Measurements from ENCODE around the gene IFTAP.
"Not testable (repeated sequence)": the region's sequence is repeated elsewhere in the genome, so short reads cannot be mapped to it uniquely, and the experiment has no call there.

IFTAP gene

DNA sequence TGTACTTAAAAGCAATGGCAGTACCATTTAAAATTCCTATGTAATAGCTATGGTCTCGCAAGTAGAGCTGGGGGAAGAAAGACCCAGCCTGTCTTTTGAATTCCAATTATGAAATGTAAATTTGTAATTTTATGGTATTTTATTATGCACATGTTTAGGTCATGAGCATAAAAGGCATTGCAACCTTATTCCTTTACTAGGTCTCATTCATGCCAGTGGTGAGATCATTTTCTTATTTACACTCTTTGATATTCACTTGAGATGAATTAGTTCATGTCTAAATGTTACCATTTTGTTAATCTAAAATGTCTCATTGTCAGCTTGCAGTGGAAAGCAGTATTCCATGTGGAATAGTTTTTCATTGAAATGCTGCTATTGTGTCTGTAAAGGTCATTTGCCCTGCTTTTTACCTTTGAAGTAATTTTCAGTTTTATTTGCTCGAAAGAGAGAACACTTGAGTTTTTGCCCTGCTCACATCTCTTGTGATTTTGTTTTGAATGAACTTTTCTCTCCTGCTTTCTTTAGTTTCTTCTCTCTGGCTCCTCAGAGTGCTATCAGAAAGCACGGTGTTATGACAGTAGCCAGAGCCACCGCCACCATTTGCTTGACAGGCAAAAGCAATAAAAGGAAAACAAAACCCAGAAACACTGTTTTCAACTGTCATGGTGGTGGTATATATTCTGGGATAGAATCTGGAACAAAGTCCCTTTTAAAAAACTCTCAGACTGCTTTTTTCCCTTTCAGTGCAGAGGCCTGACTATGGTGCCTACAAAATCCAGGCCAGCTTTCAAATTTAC lies 41.0 kb downstream of the IFTAP start:
- no peak for DNase-seq (ENCODE audit: low read depth in 1 of 2, low spot score in 1 of 2)

DNA sequence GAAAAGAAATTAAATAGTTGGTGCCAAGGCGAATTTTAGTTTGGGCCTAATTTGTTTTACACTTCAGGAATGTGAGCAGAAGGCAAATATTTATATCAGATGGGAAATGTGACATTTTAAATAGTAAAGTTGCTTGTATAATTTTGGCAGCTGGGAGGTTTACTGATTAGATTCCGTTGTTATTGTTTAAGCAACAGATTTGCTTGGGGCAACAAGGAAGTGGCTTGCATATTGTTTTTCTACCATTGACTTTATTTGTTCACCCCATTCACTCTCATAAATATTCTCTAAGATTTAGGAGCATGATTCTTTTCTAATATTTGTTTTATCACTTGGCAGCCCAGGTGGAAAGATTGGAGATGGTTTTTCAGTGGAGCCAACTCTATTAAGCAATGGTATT lies 44.3 kb downstream of the IFTAP start:
- DNase-seq (ENCODE audit: low read depth in 1 of 2, low spot score in 1 of 2) = no peak

DNA sequence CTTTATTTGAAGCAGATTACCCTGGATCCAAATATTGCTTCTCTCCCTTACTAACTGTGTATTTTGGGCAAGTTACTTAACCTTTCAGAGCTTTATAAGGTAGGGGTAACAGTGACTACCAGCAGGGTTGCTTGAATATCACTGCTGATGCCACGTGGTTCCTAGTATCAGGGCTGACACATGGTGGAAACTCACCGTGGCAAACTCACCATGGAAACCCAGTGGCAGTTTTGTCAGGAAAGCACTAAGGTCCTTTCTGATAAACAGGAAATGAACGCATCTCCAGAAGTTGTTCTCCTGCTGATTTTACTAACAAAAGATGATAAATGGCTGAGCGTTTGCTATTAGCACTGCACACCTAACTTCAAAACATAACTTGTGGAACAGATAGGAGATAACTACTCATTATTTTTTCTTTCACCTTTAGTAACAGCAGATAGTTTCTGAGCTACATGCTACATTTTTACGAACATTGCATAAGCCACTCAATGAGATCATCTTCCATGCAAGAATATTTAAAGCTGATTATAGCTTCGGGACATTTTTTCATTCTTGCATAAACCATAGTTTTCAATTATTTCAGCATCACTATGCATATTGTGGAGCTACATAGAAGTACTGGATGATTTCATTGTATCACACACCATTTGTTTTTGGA lies 63.4 kb downstream of the IFTAP start:
- no peak for DNase-seq (ENCODE audit: low read depth in 1 of 2, low spot score in 1 of 2)

DNA sequence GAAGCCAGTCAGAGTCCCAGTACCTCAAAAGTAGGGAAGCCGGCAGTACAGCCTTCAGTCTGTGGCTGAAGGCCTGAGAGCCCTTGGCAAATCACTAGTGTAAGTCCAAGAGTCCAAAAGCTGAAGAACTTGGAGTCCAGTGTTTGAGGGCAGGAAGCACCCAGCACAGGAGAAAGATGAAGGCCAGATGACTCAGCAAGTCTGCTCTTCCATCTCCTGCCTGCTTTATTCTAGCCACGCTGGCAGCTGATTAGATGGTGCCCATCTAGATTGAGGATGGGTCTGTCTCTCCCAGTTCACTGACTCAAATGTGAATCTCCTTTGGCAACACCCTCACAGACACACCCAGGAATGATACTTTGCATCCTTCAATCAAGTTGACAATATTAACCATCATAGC lies 67.1 kb downstream of the IFTAP start:
- DNase-seq (ENCODE audit: low read depth in 1 of 2, low spot score in 1 of 2) = not testable (repeated sequence)

DNA sequence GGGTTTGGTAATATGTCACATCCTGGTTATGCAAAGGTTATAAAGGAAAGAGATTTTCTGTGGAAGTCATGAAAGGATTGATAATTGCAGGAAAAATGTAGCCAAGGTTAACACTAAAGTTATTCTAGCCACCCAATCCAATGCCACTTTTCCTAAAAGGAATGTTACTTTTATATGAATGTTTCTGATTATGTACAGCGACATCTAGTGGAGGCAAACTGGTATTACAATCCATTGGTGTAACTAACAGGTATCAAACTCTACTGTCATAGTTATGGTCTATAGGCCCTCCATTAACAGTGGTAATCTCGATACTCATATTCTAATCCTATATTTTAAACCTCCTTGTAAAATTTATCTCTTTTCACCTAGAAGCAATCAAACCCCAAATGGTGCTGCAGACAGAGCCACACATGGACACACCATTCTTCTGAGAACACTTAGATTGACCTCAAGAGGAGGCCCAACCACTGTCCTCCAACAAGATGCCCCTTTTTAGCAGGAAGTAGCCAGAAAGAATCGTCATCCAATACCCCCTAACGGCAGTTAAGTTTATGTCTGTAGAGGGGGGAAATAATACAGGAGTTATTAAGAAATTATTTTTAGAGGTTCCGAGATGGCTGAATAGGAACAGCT lies 78.6 kb downstream of the IFTAP start:
- DNase-seq (ENCODE audit: low read depth in 1 of 2, low spot score in 1 of 2) = peak in 1 of 2 donors; percentile 14

DNA sequence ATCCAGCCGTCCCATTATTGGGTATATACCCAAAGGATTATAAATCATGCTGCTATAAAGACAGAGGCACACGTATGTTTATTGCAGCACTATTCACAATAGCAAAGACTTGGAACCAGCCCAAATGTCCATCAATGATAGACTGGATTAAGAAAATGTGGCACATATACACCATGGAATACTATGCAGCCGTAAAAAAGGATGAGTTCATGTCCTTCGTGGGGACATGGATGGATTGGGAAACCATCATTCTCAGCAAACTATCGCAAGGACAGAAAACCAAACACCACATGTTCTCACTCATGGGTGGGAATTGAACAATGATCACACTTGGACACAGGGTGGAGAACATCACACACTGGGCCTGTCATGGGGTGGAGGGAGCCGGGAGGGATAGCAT lies 85.2 kb downstream of the IFTAP start:
- DNase-seq (ENCODE audit: low read depth in 1 of 2, low spot score in 1 of 2) = not testable (repeated sequence)

DNA sequence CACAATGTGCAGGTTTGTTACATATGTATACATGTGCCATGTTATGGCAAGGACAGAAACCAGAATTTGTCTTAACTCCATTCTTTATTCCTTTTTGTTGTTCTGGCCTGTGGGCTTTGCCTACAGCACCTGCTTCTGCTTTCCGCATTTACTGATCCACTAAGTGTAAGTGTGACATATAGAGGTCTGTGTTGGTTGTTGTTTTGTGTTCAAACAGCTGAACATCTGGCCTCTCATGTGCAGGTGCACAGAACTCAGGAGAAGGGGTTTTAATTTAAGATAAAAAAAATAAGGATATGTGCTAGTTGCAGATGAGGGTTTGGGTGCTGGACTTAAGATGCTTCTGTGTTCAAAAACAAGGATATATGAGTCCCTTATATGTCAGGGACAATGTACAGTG lies 89.5 kb downstream of the IFTAP start:
- no peak for DNase-seq (ENCODE audit: low read depth in 1 of 2, low spot score in 1 of 2)

DNA sequence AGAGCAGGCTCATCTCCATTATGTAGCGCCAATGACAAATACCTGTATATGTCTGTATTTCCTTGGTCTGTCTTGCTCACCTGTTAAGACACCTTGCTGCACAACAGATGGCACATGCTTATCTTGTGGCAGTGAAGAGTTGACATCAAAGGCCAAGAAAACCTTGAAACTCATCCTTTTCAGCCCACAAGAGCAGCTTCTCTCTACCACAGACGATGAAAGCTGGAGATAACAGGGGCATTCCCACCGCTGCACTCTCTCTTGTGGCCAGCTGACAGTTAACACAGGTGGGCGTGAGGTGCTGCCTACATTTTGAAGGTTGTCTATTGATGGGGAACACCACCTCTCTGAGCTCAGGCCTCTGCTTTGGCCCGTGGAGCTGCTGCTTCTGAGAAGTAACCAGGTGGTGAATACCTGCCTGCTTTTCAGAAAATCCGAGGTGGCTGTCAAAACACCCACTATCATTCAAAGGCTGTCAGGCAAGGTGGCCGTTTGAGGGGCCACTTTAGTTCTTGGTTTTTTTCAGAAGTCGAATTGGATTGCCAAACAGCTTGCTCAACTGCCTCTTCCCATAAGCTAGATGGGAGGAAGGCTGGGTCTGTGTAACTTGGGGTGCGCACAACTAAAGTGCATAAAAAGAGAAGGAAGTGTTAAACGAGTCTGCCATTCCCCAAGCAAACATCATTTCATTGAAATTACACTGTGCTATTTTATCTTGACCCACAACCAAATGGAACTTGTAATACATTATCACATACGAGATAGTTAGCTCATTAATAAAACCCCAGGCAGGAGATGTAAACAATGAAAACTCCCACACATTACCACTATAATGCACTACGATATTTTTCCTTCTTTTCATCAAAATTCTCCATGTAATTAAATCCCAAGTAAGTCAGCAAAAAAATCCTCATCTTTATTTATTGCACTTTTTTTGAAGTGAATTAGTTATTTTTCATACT lies 90.8 kb downstream of the IFTAP start:
- DNase-seq (ENCODE audit: low read depth in 1 of 2, low spot score in 1 of 2) = peak in 1 of 2 donors; percentile 7

DNA sequence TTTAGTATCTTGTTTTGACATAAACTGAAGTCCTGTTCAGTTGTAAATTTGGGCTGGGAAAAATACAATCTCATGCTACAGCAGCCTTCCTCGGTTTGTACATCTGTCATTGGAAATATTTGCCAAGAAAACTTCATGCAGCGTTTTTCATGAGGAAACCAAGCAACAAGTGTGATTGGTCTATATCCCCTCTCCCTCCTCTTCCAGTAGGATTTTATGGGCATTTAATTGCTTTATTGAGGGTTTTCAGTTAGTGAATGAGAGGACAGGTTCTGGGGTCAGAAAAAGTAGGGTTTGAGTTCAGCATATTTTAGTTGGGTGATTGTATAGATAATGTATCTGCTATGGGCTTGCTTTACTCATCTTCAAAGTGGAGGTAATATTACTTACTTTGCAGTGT lies 93.8 kb downstream of the IFTAP start:
- DNase-seq (ENCODE audit: low read depth in 1 of 2, low spot score in 1 of 2) = no peak

DNA sequence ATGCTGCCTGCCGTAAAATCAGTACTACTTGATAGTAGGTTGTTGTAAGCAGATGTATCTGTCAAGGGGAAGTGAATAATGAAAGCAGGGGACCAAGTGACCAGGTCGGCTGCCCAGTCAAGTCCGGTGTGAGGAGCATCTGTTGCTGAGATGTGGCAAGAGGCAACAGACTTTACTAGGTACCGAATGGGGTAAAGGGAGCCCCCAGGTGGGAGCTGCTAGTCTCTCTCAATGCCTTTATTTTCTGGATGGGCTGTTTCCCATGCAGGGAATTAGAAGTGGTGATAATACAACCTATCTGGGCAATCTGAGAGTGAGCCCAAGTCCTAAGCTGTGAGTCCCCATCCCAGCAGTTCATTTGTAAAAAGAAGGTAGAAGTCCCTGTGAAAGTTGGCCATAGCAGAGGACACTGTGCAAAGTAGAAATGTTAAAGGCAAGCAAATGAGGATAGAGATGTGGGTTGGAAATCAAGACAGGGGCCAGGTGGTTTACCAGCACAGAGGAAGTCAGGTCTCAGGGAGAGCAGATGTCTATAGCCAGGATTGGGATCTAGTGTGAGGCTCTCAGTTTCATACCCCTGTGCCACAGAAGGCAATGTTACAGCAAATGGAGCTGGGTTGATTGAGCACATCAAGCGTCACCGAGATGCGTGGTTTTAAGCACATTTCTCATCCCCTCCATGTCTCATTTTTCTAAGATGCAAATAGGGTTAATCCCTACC lies 94.4 kb downstream of the IFTAP start:
- DNase-seq (ENCODE audit: low read depth in 1 of 2, low spot score in 1 of 2) = no peak

DNA sequence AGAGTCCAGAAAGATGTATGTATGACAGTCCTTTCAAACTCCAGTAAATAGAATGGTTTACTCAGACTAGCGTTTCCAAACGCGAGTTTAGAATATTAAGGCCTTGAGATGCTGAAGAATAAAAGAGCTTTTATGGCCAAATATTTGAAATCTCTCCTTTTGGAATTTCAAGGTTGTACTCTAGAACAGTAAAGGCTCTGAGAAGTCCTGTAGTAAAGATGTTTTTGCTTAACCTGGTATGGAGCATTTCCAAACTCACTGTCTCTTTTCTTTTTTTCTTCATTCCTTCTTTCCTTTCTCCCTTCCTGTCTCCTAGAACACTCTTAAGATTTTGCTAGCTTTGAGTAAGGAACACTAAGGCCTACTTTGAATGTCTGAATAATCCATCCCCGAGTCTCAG lies 95.1 kb downstream of the IFTAP start:
- DNase-seq (ENCODE audit: low read depth in 1 of 2, low spot score in 1 of 2) = no peak

DNA sequence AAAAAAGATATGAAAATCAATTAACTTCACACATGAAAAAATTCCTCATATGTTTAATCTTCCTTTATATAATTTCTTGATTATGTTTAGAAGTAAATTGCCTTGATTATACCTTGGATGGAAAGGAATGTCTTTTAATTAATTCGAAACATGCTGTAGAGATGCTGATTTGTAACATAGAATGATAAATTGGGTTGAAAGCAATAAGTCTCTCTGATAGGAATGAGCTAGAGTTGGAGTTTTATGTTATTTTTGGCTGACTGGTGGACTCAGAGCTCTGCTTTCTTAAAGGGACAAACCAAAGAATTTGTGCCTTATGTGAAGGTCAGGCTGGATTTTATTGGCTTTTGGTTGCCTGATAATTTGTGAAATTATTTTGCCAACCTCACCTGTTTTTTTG lies 98.4 kb downstream of the IFTAP start:
- no peak for DNase-seq (ENCODE audit: low read depth in 1 of 2, low spot score in 1 of 2)

DNA sequence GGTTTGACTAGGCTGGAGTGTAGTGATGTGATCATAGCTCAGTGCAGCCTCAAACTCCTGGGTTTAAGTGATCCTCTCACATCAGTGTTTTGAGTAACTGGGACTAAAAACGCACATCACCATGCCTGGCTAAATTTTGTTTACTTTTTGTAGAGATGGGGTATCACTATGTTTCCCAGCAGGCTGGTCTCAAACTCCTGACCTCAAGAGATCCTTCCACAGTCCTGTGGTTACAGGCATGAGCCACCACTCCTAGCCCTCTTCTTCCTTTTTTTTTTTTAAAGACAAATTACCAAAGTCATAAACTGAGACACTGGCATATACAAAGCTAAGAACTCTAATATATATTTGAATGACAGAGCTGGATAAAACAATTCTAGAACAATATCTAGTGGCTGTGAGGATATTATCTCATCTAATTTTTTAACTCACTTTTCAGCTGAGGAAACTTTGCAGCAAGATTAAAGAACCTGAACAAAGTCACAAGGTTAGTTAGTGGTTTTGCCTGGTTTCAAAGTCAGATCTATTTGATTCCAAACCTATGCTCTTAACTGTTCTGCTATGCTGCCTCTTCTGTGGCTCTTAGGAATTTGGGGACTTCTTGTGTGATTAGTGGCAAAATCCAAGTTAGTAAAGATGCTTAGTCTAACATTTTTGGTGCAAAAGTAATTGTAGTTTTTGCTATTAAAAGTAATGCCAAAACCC lies 99.0 kb downstream of the IFTAP start:
- no peak for DNase-seq (ENCODE audit: low read depth in 1 of 2, low spot score in 1 of 2)

DNA sequence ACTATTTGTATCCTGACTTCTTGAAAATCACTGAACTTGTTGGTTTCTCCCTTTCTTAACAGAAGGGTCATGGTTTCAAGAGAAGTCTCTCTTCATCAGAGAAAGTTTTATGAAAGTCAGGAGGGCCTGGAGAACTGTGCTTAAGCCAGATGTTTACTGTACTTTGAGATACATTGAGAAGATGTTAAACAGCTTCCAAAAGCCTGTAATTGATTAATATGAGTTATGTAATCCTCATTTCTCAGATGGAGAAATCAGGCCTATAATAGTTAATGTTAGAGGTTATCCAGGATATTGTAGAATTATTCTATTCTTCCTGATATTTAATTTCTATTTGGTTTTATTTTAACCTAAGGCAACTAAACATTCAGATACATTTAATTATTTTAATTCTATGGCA lies 100.8 kb downstream of the IFTAP start:
- DNase-seq (ENCODE audit: low read depth in 1 of 2, low spot score in 1 of 2) = no peak

DNA sequence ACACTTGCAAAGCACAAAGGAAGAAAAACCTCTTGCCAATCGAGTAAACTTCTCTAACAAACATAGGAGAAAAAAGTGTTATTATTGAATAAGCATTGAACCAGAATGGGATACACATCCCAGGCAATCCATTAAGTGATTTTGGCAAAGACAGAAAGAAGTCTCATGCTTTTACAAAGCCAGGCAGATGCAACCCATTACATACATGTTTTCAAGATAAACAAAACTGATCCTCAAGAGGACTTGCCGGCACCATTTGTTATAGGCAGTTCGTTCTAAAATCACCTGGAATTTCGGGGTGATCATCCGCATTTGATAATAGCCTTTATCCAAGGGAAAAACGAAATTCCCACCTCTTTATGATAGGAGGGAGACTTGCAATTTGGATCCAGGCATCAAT lies 101.3 kb downstream of the IFTAP start:
- no peak for DNase-seq (ENCODE audit: low read depth in 1 of 2, low spot score in 1 of 2)

DNA sequence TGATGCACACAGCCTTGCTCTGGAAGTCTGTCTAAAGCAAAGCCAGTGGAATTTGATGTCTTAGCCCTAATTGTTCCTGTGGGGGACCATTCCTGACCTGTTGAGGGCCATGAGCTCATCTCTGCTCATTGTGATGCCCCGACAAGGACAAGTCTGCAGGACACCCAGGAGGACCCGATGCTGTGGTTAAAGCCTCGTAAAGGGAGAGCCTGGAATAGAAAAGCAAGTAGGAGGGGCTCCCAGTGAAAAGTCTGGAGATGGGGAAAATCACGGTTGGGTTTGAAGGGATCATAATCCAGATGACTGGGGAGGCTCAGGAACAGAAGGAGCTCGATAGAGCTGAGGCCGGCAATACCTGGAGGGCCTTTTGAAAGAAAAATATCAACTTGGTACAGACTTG lies 102.2 kb downstream of the IFTAP start:
- DNase-seq (ENCODE audit: low read depth in 1 of 2, low spot score in 1 of 2) = no peak

DNA sequence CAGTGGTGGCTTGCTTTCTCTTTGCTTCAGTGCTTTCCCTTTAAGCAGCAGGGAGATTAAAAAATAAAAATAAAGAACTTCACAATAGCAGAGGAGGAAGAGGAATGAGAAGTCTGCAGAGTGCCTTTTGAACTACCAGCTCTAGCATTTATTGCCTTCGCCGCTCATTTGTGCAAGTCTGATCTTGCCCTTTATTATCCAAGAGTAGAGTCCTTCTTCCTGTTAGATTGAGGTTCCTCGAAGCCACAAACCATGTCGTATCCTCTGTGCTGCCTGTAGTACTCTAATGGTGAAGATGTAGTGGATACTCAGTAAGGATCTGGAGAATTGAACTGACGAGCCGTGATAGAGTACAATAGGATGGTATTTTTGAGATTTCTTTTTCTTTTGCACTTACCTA lies 105.0 kb downstream of the IFTAP start:
- DNase-seq (ENCODE audit: low read depth in 1 of 2, low spot score in 1 of 2) = no peak

DNA sequence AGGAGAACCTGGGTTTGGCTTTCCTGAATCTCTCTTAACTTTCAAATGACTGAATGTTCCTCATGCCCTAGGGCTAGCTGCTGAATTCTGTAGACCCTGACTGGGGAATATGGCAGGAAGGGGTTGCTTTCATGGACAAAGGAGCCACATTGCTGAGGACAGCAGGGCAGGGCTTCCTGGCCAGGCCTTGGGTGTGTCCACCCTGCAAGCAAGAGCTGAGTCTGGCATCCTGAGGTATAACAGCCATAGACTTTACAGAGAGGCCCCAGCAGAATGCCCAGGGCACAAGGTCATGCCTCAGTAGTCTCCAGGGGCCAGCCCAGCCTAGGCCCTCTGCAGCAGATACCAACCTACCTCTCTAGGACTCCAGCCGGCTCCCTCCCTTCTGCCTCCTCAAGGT lies 105.9 kb downstream of the IFTAP start:
- DNase-seq (ENCODE audit: low read depth in 1 of 2, low spot score in 1 of 2) = no peak

DNA sequence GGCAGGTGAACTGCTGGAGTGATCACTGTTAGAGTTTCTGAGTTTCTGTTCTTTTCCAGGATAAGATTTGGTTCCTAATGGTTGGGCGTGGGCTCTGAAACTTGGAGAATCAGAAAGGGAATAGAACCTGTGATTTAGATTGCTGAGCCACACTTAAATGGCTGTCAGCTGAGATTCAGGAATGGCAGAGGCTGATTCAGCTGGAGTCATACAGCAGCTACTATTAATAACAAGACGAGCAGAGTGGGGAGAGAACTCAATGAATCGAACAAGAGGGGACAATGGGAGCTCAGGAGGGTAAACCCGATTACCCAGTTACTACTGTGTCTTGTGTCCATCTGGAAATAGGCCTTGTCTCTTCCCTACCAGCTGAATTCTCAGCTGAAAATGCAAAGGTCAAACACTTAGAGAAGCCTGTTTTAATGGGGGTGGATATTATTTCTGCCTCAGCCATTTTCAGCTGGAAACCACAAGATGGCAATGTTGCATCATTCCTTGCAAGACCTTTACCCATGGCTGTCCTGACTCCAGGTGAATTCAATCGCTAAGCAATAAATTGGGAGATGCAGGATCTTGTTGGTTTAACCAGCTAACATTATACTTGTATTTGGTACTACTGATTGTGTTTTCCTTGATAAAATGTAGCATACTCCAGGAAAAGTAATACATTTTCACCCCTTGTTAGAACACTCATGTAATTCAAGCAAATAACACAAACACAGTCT lies 108.2 kb downstream of the IFTAP start:
- no peak for DNase-seq (ENCODE audit: low read depth in 1 of 2, low spot score in 1 of 2)

Measured in activated CD4-positive, alpha-beta T cell treated with anti-CD3 and anti-CD28 coated beads, Interleukin-2, amount 50 U/mL, for 24 hours (primary cell).